GM19099 (cell line): ENCODE measurements around the gene RIPK1.

Source experiments
- POLR2A ChIP-seq: IDR thresholded peaks from 3 replicates; pipeline ENCODE4 v1.6.1; 2011; ENCODE audit warnings: low read depth; ENCODE audit not compliant: insufficient read length; ENCODE audit errors: extremely low read depth

RIPK1 gene

GRCh38 chr6:3068329-3069214 is at the start of gene RIPK1:
Gene RIPK1, plus strand, starts transcription at chr6:3068494. Its CDS starts 8,330 bp downstream, at chr6:3076824.
- peak; percentile 95 for TF ChIP-seq POLR2A

GRCh38 chr6:3019065-3019464 is 49.2 kb upstream of the RIPK1 start:
- TF ChIP-seq POLR2A = no peak

DNA sequence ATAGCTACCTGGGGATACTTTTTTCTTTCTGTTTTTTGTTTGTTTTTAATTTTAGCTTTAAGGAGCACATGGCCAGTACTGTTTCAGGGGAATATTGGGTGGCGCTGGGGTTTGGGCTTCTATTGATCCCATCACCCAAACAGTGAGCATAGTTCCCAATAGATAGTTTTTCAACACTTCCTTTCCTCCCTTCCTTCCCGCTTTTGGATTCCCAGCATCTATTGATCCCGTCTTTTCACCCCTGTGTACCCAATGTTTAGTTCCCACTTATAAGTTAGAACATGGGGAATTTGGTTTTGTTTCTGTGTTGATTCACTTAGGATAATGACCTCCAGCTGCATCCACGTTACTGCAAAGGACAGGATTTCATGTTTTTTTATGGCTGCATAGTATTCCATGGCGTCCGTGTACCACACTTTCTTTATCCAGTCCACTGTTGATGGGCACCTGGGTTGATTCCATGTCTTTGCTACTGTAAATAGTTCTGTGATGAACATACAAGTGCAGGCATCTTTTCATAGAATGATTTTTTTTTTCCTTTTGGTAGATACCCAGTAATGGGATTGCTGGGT is 48.5 kb upstream of the RIPK1 start:
- TF ChIP-seq POLR2A = no peak

GRCh38 chr6:3022765-3023662 is 45.3 kb upstream of the RIPK1 start:
- TF ChIP-seq POLR2A = no peak

GRCh38 chr6:3023663-3024483 is 44.4 kb upstream of the RIPK1 start:
- peak; percentile 75 for TF ChIP-seq POLR2A

DNA sequence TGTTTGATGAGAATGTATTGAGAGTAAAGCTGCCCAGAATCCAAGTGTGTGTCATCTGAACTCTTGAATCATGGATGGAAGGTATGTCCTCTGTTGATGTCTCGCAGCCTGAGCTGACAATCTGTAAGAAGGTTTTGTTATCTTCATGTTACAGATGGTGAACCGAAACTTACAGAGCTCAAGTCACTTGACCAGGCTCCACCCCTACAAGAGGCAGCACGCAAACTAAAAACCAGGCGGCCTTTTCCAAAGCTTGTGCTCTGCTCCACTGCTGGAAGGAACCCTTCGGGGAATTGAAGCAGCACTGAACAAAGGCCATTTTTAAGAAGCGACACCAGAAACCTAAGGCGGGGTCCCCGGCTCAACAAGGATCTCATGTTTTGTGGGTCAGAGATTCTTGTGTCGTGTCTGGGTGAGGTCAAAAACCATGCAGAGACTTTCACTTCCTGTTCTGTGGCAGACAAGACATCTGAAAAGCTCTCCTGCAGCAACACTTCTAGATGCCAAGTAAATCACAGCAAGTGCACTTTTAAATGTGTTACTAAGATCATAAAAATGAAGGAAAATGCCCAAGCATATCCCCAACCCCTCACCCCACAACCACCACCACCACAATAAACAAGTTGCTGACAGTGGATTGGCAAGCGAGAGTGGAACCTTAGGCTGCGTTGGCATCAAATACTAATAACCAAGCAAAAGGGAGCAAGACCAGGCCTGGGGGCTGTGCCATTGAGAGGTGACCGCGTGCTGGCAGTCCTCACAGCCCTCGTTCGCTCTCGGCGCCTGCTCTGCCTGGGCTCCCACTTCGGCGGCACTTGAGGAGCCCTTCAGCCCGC is 41.3 kb upstream of the RIPK1 start:
- peak; percentile 40 for TF ChIP-seq POLR2A

GRCh38 chr6:3031857-3032640 is 36.2 kb upstream of the RIPK1 start:
- TF ChIP-seq POLR2A = no peak

GRCh38 chr6:3032986-3033385 is 35.3 kb upstream of the RIPK1 start:
- TF ChIP-seq POLR2A = no peak

DNA sequence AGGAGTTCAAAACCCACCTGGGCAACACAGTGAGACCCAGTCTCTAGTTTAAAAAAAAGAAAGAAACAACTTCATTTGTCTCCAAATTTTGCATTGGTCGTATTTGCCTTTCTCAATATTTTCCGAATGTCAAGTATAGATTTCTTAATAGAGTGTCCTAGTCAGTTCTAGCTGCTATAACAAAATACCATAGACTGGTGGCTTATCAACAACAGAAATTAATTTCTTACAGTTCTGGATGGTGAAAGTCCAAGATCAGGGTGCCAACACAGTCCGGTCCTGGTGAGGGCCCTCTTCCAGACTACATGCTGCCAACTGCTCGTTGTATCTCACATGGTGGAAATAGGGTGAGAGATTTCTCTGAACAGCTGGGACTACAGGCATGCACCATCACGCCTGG is 34.6 kb upstream of the RIPK1 start:
- no peak for TF ChIP-seq POLR2A

DNA sequence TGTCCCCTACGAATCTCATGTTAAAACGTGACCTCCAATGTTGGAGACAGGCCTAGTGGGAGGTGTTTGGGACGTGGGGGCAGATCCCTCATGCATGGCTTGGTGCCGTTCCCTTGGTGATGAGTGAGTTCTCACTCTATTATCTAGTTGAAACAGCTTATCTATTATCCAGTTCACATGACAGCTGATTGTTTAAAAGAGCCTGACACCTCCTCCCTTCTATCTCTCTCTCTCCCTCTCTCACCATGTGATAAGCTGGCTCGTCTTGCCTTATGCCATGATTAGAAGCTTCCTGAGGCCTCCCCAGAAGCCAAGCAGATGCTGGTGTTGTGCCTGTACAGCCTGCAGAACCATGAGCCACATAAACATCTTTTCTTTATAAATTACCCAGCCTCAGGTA is 32.9 kb upstream of the RIPK1 start:
- TF ChIP-seq POLR2A = no peak

- no peak for TF ChIP-seq POLR2A
These were observed 31.2 kb upstream of the RIPK1 start for GRCh38 chr6:3036861-3037637.

- TF ChIP-seq POLR2A = no peak
These were observed 30.5 kb upstream of the RIPK1 start for GRCh38 chr6:3037638-3038365.

DNA sequence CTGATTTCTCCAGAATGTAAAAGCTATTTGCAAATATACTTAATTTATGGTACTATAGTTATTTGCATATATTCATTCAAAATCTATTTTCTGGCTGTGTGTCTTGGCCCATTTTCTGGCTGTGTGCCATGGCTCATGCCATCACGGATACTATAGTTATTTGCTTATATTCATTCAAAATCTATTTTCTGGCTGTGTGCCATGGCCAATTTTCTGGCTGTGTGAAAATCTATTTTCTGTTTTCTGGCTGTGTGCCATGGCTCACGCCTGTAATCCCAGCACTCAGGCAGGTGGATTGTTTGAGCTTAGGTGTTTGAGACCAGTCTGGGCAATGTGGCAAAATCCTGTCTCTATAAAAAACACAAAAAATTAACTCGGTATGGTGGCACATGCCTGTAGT is 28.9 kb upstream of the RIPK1 start:
- no peak for TF ChIP-seq POLR2A
